GM23338 (cell line): Measurements from ENCODE around the gene CXCR5. TPM values are rescaled to one million over a fixed set of nuclear protein-coding genes. Genes with fewer than 3 reads are reported as not detected.

Source experiments
- ATAC-seq: fragments of 200-7000 bp; cut with Tn5 transposase; 3 replicates; pipeline ENCODE4 v1.9.1; 2020
- DNase-seq: peaks from one replicate; pipeline ENCODE4 v3.0.0-alpha.2; 2015; ENCODE audit warnings: low spot score
- H2AFZ ChIP-seq: fragments of 200-600 bp; sonication (generic); 2 replicates; pipeline ENCODE4 v1.8.0; 2016; ENCODE audit warnings: antibody characterized with exemption, mild to moderate bottlenecking, moderate library complexity
- H3F3A ChIP-seq: fragments of 200-600 bp; sonication (generic); replicated peaks from 2 replicates; pipeline ENCODE4 v1.8.0; 2017; ENCODE audit warnings: antibody characterized with exemption, mixed run types, low read depth
- H3K27ac ChIP-seq: fragments of 200-600 bp; sonication (generic); 2 replicates; pipeline ENCODE4 v1.6.1; 2016; ENCODE audit warnings: low read depth
- H3K27me3 ChIP-seq: fragments of 200-600 bp; sonication (generic); 2 replicates; pipeline ENCODE4 v1.8.0; 2016; ENCODE audit warnings: mild to moderate bottlenecking, mixed run types, moderate library complexity; ENCODE audit not compliant: insufficient read depth
- H3K36me3 ChIP-seq: fragments of 200-600 bp; sonication (generic); 2 replicates; pipeline ENCODE4 v1.8.0; 2016; ENCODE audit warnings: mild to moderate bottlenecking; ENCODE audit not compliant: insufficient read depth
- H3K4me1 ChIP-seq: fragments of 200-600 bp; sonication (generic); 2 replicates; pipeline ENCODE4 v1.8.0; 2016; ENCODE audit warnings: mild to moderate bottlenecking, moderate library complexity; ENCODE audit not compliant: insufficient read depth
- H3K4me2 ChIP-seq: fragments of 200-600 bp; sonication (generic); 2 replicates; pipeline ENCODE4 v1.7.1; 2017; ENCODE audit warnings: mixed run types
- H3K4me3 ChIP-seq: fragments of 200-600 bp; sonication (generic); 2 replicates; pipeline ENCODE4 v1.6.1; 2016; ENCODE audit warnings: mixed run types
- H3K79me2 ChIP-seq: fragments of 200-600 bp; sonication (generic); replicated peaks from 2 replicates; pipeline ENCODE4 v1.8.0; 2017; ENCODE audit warnings: mild to moderate bottlenecking; ENCODE audit not compliant: insufficient read depth
- H3K9me2 ChIP-seq: fragments of 200-600 bp; sonication (generic); 2 replicates; pipeline ENCODE4 v1.8.0; 2017; ENCODE audit not compliant: insufficient read depth
- H4K20me1 ChIP-seq: fragments of 200-600 bp; sonication (generic); replicated peaks from 2 replicates; pipeline ENCODE4 v1.8.0; 2017; ENCODE audit warnings: mild to moderate bottlenecking; ENCODE audit not compliant: insufficient read depth
- H3K27ac Mint-ChIP-seq: 2 replicates; pipeline ENCODE4 v1.8.0; 2020; ENCODE audit warnings: inconsistent platforms, mild to moderate bottlenecking, moderate library complexity, mixed read lengths
- H3K27me3 Mint-ChIP-seq: 3 replicates; pipeline ENCODE4 v1.8.0; 2022; ENCODE audit warnings: low read depth, mild to moderate bottlenecking, moderate library complexity, mixed read lengths, inconsistent platforms; ENCODE audit not compliant: insufficient read depth, poor library complexity
- H3K36me3 Mint-ChIP-seq: 3 replicates; pipeline ENCODE4 v1.8.0; 2021; ENCODE audit warnings: low read depth, mild to moderate bottlenecking, inconsistent platforms, moderate library complexity, mixed read lengths
- H3K4me1 Mint-ChIP-seq: 3 replicates; pipeline ENCODE4 v1.8.0; 2020; ENCODE audit warnings: mild to moderate bottlenecking, inconsistent platforms, mixed read lengths
- H3K4me3 Mint-ChIP-seq: 3 replicates; pipeline ENCODE4 v1.8.0; 2021; ENCODE audit warnings: moderate library complexity, mild to moderate bottlenecking, inconsistent platforms, mixed read lengths
- H3K9me3 Mint-ChIP-seq: 3 replicates; pipeline ENCODE4 v1.8.0; 2020; ENCODE audit warnings: moderate library complexity, mild to moderate bottlenecking, inconsistent platforms, mixed read lengths
- CREB1 ChIP-seq: fragments of 250-450 bp; sonication (Bioruptor Pico); IDR thresholded peaks from 2 replicates; pipeline ENCODE4 v1.5.0; 2020; ENCODE audit warnings: low read depth, mild to moderate bottlenecking, moderate library complexity
- EZH2 ChIP-seq: fragments of 200-600 bp; sonication (generic); IDR thresholded peaks from one replicate; pipeline ENCODE4 v1.8.0; 2017; ENCODE audit warnings: antibody characterized with exemption, mild to moderate bottlenecking, low read depth; ENCODE audit not compliant: unreplicated experiment
- EZH2phosphoT487 ChIP-seq: fragments of 200-600 bp; sonication (generic); IDR thresholded peaks from one replicate; pipeline ENCODE4 v1.8.1; 2018; ENCODE audit warnings: antibody characterized with exemption; ENCODE audit not compliant: unreplicated experiment
- POLR2AphosphoS5 ChIP-seq: IDR thresholded peaks from 2 replicates; pipeline ENCODE4 v1.6.1; 2016; ENCODE audit warnings: antibody characterized with exemption, low read depth
- STAT1 ChIP-seq: IDR thresholded peaks from one replicate; pipeline ENCODE4 v1.6.1; 2016; ENCODE audit warnings: antibody characterized with exemption; ENCODE audit not compliant: unreplicated experiment
- ZNF114 ChIP-seq: fragments of 250-450 bp; sonication (Bioruptor Pico); IDR thresholded peaks from 2 replicates; pipeline ENCODE4 v1.5.0; 2020; ENCODE audit warnings: mild to moderate bottlenecking, moderate library complexity
- ZNF331 ChIP-seq: fragments of 250-450 bp; sonication (Bioruptor Pico); IDR thresholded peaks from 2 replicates; pipeline ENCODE4 v1.5.0; 2020; ENCODE audit warnings: low read depth, mild to moderate bottlenecking, moderate library complexity
- polyA plus RNA-seq: library from polyadenylated mRNA; unstranded; fragments of >200 nt; fragmentation: Nextera tagmentation; extraction: Ambion mirVana; gene quantifications from 2 replicates; pipeline ENCODE4 v1.2.1, GENCODE V29; 2016
- total RNA-seq: library from RNA; depleted of rRNA; stranded (reverse); fragments of >200 nt; shearing (Covaris generic); gene quantifications from 2 replicates; pipeline ENCODE4 v1.2.3, GENCODE V29; 2014
- TF ChIP-seq, protein P1 (sequence below): IDR thresholded peaks from one replicate; pipeline ENCODE4 v1.6.1; 2018; ENCODE audit warnings: antibody characterized with exemption; ENCODE audit not compliant: unreplicated experiment
- TF ChIP-seq, protein P2 (sequence below): IDR thresholded peaks from 2 replicates; pipeline ENCODE4 v1.6.1; 2016; ENCODE audit warnings: antibody characterized with exemption
- TF ChIP-seq, protein P3 (sequence below): fragments of 250-450 bp; sonication (Bioruptor Pico); IDR thresholded peaks from 2 replicates; pipeline ENCODE4 v1.5.0; 2020; ENCODE audit warnings: mild to moderate bottlenecking, moderate library complexity

Gene CXCR5
- total and polyA plus RNA-seq, 2 experiments from 2014 or later: 0.18 TPM; not detected in 1

DNA sequence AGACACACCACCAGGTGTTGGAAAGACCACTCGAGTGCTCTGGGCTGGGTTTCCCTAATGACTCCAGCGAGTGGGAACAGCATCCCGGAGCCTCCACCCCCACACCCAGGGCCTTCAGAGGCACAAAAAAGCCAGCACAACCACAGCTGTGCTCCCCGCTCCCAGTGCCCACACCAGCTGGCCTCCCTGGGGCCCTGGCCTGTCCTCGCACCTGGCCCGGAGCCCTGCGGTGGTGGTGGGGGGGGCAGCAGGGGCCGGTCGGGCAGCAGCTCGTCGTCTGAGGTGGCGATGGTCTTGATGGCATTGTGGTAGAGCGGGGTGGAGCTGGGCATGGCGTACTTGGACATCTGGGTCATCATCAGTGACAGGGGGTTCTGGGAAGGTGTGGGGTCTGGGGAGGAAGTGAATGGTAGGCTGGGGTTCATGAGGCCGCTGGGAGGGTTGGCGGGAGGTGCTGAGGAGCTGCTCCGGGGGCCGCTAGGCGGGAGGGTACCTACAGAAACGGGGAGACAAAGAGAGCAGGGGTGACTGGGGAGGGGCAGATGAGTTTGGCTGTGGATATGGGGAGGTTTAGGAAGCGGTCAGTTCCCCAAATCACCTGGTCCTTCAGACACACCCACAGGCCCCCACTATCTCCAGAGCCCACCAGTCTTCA is 16.1 kb downstream of the CXCR5 start:
- Histone ChIP-seq H3K9me2 (no peaks in the 10 kb centered on the region), H3K4me3 (no peak overlapping the region), H3K4me1 (peaks cover 28% of the 10 kb centered on the region), H3F3A (no peaks in the 10 kb centered on the region), H3K79me2 (peaks cover 14% of the 10 kb centered on the region), H2AFZ (no peak overlapping the region), H3K4me2 (no peak overlapping the region), H3K36me3 (peaks cover 11% of the 10 kb centered on the region; the same call in 1 of the 2 replicates), H3K27ac (no peak overlapping the region), H4K20me1 (peaks cover 7% of the 10 kb centered on the region), H3K27me3 (no peaks in the 10 kb centered on the region)
- H3K27ac Mint-ChIP-seq: no peak overlapping the region
- peaks cover 26% of the 10 kb centered on the region for H3K27me3 Mint-ChIP-seq
- H3K36me3 Mint-ChIP-seq: peaks cover 54% of the 10 kb centered on the region
- TF ChIP-seq POLR2AphosphoS5 (no peak), EZH2phosphoT487 (no peak), ZNF114 (CRISPR knock-in tag) (no peak), CREB1 (CRISPR knock-in tag) (no peak), EZH2 (no peak), ZNF331 (no peak)
- TF ChIP-seq, protein P1, sequence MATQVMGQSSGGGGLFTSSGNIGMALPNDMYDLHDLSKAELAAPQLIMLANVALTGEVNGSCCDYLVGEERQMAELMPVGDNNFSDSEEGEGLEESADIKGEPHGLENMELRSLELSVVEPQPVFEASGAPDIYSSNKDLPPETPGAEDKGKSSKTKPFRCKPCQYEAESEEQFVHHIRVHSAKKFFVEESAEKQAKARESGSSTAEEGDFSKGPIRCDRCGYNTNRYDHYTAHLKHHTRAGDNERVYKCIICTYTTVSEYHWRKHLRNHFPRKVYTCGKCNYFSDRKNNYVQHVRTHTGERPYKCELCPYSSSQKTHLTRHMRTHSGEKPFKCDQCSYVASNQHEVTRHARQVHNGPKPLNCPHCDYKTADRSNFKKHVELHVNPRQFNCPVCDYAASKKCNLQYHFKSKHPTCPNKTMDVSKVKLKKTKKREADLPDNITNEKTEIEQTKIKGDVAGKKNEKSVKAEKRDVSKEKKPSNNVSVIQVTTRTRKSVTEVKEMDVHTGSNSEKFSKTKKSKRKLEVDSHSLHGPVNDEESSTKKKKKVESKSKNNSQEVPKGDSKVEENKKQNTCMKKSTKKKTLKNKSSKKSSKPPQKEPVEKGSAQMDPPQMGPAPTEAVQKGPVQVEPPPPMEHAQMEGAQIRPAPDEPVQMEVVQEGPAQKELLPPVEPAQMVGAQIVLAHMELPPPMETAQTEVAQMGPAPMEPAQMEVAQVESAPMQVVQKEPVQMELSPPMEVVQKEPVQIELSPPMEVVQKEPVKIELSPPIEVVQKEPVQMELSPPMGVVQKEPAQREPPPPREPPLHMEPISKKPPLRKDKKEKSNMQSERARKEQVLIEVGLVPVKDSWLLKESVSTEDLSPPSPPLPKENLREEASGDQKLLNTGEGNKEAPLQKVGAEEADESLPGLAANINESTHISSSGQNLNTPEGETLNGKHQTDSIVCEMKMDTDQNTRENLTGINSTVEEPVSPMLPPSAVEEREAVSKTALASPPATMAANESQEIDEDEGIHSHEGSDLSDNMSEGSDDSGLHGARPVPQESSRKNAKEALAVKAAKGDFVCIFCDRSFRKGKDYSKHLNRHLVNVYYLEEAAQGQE: no peak
- no peak for ATAC-seq
- H3K4me1 Mint-ChIP-seq: peaks cover 46% of the 10 kb centered on the region
- H3K9me3 Mint-ChIP-seq: no peaks in the 10 kb centered on the region; the same call in 2 of the 3 replicates
- H3K4me3 Mint-ChIP-seq: no peak overlapping the region
- no peak for DNase-seq

DNA sequence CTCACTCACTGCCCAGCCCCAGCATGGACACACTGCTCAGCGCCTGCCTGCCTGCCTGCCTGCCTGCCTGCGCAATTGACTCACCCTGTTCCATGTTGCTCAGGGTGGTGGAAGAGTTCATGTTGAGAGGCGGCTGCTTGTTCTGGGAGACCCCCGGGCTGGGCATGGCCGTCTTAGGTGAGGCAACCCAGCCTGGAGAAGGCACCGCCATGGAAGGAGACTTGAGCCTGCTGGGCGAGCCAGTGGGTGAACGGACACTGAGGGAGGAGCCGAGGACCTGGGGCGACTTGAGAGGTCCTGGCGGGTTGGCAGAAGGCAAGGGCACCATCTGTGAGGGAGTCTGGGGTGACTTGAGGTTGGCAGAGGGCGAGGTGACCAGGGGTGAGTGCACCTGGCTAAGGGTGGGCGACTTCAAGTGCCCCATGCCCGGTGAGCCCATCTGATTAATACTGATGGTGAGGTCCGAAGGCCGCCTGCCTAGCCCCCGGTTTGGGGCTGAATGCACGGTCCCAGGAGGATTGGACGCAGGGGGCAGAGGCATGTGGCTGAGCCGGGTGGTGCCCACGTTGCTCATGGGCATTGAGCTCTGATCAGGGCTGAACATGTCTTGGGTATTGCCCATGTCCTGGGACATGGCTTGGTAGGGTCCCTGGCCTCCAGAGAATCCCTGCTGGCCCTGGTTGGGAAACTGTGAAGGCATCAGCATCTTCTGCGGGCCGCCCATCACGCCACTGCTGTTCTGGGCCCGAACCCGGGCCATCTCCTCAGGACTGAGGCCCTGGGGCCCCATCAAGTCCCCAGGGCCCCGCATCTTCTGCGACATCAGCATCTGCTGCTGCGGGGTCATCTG is 17.1 kb downstream of the CXCR5 start:
- Mint-ChIP-seq H3K4me1 (peaks cover 37% of the 10 kb centered on the region), H3K27ac (no peak overlapping the region), H3K4me3 (no peak overlapping the region), H3K9me3 (no peaks in the 10 kb centered on the region; the same call in 2 of the 3 replicates), H3K27me3 (peaks cover 25% of the 10 kb centered on the region), H3K36me3 (peaks cover 58% of the 10 kb centered on the region)
- no peaks in the 10 kb centered on the region for H3K27me3 ChIP-seq
- no peak overlapping the region for H3K27ac ChIP-seq
- H2AFZ ChIP-seq: no peak overlapping the region
- no peak overlapping the region for H3K4me2 ChIP-seq
- ATAC-seq: no peak
- H3K79me2 ChIP-seq: peaks cover 19% of the 10 kb centered on the region
- H4K20me1 ChIP-seq: peaks cover 16% of the 10 kb centered on the region
- DNase-seq: no peak
- H3K4me1 ChIP-seq: peaks cover 27% of the 10 kb centered on the region
- no peak overlapping the region for H3K4me3 ChIP-seq
- H3F3A ChIP-seq: no peaks in the 10 kb centered on the region
- peaks cover 11% of the 10 kb centered on the region; the same call in 1 of the 2 replicates for H3K36me3 ChIP-seq
- no peaks in the 10 kb centered on the region for H3K9me2 ChIP-seq
- TF ChIP-seq, protein P2, sequence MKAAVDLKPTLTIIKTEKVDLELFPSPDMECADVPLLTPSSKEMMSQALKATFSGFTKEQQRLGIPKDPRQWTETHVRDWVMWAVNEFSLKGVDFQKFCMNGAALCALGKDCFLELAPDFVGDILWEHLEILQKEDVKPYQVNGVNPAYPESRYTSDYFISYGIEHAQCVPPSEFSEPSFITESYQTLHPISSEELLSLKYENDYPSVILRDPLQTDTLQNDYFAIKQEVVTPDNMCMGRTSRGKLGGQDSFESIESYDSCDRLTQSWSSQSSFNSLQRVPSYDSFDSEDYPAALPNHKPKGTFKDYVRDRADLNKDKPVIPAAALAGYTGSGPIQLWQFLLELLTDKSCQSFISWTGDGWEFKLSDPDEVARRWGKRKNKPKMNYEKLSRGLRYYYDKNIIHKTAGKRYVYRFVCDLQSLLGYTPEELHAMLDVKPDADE: no peak
- TF ChIP-seq, protein P3, sequence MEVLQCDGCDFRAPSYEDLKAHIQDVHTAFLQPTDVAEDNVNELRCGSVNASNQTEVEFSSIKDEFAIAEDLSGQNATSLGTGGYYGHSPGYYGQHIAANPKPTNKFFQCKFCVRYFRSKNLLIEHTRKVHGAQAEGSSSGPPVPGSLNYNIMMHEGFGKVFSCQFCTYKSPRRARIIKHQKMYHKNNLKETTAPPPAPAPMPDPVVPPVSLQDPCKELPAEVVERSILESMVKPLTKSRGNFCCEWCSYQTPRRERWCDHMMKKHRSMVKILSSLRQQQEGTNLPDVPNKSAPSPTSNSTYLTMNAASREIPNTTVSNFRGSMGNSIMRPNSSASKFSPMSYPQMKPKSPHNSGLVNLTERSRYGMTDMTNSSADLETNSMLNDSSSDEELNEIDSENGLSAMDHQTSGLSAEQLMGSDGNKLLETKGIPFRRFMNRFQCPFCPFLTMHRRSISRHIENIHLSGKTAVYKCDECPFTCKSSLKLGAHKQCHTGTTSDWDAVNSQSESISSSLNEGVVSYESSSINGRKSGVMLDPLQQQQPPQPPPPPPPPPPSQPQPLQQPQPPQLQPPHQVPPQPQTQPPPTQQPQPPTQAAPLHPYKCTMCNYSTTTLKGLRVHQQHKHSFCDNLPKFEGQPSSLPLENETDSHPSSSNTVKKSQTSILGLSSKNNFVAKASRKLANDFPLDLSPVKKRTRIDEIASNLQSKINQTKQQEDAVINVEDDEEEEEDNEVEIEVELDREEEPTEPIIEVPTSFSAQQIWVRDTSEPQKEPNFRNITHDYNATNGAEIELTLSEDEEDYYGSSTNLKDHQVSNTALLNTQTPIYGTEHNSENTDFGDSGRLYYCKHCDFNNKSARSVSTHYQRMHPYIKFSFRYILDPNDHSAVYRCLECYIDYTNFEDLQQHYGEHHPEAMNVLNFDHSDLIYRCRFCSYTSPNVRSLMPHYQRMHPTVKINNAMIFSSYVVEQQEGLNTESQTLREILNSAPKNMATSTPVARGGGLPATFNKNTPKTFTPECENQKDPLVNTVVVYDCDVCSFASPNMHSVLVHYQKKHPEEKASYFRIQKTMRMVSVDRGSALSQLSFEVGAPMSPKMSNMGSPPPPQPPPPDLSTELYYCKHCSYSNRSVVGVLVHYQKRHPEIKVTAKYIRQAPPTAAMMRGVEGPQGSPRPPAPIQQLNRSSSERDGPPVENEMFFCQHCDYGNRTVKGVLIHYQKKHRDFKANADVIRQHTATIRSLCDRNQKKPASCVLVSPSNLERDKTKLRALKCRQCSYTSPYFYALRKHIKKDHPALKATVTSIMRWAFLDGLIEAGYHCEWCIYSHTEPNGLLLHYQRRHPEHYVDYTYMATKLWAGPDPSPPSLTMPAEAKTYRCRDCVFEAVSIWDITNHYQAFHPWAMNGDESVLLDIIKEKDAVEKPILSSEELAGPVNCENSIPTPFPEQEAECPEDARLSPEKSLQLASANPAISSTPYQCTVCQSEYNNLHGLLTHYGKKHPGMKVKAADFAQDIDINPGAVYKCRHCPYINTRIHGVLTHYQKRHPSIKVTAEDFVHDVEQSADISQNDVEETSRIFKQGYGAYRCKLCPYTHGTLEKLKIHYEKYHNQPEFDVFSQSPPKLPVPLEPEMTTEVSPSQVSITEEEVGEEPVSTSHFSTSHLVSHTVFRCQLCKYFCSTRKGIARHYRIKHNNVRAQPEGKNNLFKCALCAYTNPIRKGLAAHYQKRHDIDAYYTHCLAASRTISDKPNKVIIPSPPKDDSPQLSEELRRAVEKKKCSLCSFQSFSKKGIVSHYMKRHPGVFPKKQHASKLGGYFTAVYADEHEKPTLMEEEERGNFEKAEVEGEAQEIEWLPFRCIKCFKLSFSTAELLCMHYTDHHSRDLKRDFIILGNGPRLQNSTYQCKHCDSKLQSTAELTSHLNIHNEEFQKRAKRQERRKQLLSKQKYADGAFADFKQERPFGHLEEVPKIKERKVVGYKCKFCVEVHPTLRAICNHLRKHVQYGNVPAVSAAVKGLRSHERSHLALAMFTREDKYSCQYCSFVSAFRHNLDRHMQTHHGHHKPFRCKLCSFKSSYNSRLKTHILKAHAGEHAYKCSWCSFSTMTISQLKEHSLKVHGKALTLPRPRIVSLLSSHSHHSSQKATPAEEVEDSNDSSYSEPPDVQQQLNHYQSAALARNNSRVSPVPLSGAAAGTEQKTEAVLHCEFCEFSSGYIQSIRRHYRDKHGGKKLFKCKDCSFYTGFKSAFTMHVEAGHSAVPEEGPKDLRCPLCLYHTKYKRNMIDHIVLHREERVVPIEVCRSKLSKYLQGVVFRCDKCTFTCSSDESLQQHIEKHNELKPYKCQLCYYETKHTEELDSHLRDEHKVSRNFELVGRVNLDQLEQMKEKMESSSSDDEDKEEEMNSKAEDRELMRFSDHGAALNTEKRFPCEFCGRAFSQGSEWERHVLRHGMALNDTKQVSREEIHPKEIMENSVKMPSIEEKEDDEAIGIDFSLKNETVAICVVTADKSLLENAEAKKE (CRISPR knock-in tag): no peak
- TF ChIP-seq STAT1: no peak
